Motor neuron (in vitro differentiated cells): ENCODE measurements around the gene COL9A3. TPM values are rescaled to one million over a fixed set of nuclear protein-coding genes. Genes with fewer than 3 reads are reported as not detected.

Experiments
- ATAC-seq, 8 experiments: fragments of 200-7000 bp; cut with Tn5 transposase; replicated peaks in 6 of 8; 2 replicates each; pipeline ENCODE4 v1.8.0; 2021; ENCODE audit warnings: mild to moderate bottlenecking in 8 of 8, moderate library complexity in 8 of 8
- H3K27ac ChIP-seq, 2 donors: fragments of 250-450 bp; sonication (Bioruptor Pico); 2 replicates each; pipeline ENCODE4 v1.9.0; 2021; ENCODE audit warnings: antibody characterized with exemption in 2 of 2, mild to moderate bottlenecking in 2 of 2, moderate library complexity in 1 of 2
- H3K4me1 ChIP-seq, 2 donors: fragments of 250-450 bp; sonication (Bioruptor Pico); replicated peaks in 1 of 2; 2 replicates each; pipeline ENCODE4 v1.6.1; 2021; ENCODE audit warnings: antibody characterized with exemption in 2 of 2, mild to moderate bottlenecking in 2 of 2, moderate library complexity in 1 of 2
- H3K4me3 ChIP-seq, 5 donors: fragments of 250-450 bp; sonication (Bioruptor Pico); 2 replicates each; pipeline ENCODE4 v1.9.0; 2021; ENCODE audit warnings: antibody characterized with exemption in 5 of 5, mild to moderate bottlenecking in 5 of 5, moderate library complexity in 4 of 5
- WGBS, 10 experiments: fragments of 450-650 bp; shearing (Covaris generic); methylation state at CpG; one replicate each; pipeline ENCODE4 v1.0.0; 2022; 5-methylcytosine and 5-hydroxymethylcytosine counted together
- in situ Hi-C, 9 experiments: fragments of 400-800 bp; cut with MboI; loops; one replicate each; pipeline ENCODE4 v1.15.0; 2021; ENCODE audit warnings: low sequenced_read_pairs in 9 of 9, low pct_unique_long_range_greater_than_20kb in 2 of 9; ENCODE audit not compliant: unreplicated experiment in 9 of 9
- total RNA-seq, 8 experiments: library from RNA; unstranded; fragments of 300-600 nt; gene quantifications; 2 replicates each; pipeline versions ENCODE4 v1.2.3 to v1.2.4, GENCODE V29; 2022

The COL9A3 gene
- total RNA-seq, 8 experiments from 2014 or later: 0.60 to 19.5 (median 2.0) TPM

- Histone ChIP-seq H3K4me1 (peaks cover 5 to 9% of the 10 kb centered on the region in 2 donors), H3K27ac (no peak overlapping the region), H3K4me3 (no peak overlapping the region)
- WGBS, 10 experiments: 52 to 100% (median 91%) methylated on average over 2 to 11 of the region's 48 CpGs; no CpG with 5 or more reads in 3 of the 10 experiments
- peak in 5 of 8 experiments; percentile 3 to 26 (median 7) for ATAC-seq
- in situ Hi-C loops: no loop called here
Observed at GRCh38 chr20:62876902-62877816, 60.3 kb downstream of the COL9A3 start.

DNA sequence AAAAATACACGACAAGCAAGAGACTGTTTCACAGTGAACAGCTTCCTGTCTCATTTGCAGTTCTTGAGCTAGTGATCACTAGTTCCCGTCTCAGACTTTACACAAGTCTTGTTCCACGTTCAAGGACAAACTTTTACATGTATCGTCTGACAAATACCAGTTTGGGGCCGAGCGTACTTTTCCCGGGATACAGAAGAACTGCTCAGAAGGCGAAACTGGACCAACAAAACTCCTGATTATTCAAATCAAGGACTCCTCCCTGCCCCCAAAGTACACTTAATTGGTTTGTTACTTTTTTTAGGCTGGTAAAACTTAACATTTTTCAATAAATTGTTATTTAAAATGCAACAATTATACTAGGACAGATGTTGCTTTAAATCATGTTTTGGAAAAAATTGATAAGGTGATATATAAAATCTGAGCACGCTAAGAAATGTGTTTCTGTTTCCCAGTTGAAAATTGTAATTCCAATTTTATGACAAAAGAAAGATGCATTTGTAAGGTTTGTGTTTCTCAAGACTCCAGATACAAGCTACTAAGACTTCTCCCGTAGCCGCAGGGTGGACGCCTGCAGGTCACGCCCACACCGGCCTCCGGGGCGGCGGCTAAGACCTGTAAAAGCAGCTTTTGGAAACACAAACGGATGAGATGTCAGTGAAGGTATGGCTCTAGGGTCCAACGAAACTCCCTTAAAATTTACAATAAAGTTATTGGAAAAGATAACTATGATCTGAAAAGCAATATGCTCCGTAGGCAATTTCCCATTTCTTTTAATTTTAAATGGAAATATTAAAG, 61.6 kb downstream of the COL9A3 start:
- Histone ChIP-seq H3K27ac (no peak overlapping the region), H3K4me1 (peaks cover 5 to 9% of the 10 kb centered on the region in 2 donors), H3K4me3 (no peak overlapping the region)
- in situ Hi-C loops: no loop called here
- 23 to 87% (median 68%) methylated on average over 4 to 20 of the region's 20 CpGs for WGBS, 10 experiments
- ATAC-seq: peak in 1 of 8 experiments; percentile 11

DNA sequence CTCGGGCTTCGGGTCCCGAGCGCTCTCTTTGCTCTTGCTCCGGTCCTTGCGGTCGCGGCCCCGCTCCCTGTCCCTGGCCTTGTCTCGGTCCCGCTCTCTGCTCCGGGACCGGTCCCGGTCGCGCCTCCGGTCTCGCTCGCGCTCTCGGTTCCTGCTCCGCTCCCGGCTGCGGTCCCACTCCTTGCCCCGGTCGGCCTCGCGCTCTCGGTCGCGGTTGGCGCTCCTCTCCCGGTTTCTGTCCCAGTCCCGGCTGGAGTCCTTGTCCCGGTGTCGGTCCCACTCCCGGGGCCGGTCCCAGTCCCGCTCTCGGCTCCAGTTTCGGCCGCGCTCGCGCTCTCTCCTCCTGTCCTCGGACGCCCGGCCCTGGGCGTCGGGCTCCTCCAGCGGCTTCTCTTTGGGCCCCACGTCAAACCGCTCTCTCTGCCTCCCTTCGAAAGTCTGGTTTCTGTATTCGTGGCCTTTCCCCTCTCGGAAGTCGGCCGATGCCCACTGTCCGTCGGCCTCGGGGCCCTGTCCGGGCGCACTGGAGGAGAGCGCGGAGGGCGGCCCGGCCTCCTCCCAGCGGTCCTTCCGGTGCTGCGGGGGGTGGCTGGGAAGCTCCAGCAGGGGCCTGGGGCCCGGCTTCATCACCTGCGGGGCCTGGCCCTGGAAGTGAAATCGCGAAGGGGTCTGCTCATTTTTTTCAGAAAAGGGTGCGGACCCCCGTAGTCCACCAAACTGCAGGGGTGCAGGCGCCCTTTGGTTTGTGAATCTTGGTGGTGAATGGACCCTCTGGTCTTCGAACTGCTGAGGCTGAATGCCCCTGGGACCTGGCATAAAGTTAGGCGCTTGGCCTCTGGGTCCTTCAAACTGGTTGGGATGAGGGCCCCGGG, 62.7 kb downstream of the COL9A3 start:
- in situ Hi-C loops: no loop called here
- Histone ChIP-seq H3K4me3 (no peak overlapping the region), H3K27ac (no peak overlapping the region), H3K4me1 (peaks cover 2 to 3% of the 10 kb centered on the region in 2 donors)
- no peak for ATAC-seq
- WGBS, 10 experiments: 0 to 92% (median 71%) methylated on average over 1 to 16 of the region's 80 CpGs; no CpG with 5 or more reads in 2 of the 10 experiments

- Histone ChIP-seq H3K4me3 (no peak overlapping the region), H3K4me1 (peaks cover 0 to 2% of the 10 kb centered on the region in 2 donors), H3K27ac (no peak overlapping the region)
- in situ Hi-C loops: no loop called here
- 80 to 100% (median 96%) methylated on average over 1 to 14 of the region's 37 CpGs; no CpG with 5 or more reads in 6 of the 10 experiments for WGBS, 10 experiments
- ATAC-seq: peak in 1 of 8 experiments; percentile 9
Observed at GRCh38 chr20:62880147-62880934, 63.5 kb downstream of the COL9A3 start.

DNA sequence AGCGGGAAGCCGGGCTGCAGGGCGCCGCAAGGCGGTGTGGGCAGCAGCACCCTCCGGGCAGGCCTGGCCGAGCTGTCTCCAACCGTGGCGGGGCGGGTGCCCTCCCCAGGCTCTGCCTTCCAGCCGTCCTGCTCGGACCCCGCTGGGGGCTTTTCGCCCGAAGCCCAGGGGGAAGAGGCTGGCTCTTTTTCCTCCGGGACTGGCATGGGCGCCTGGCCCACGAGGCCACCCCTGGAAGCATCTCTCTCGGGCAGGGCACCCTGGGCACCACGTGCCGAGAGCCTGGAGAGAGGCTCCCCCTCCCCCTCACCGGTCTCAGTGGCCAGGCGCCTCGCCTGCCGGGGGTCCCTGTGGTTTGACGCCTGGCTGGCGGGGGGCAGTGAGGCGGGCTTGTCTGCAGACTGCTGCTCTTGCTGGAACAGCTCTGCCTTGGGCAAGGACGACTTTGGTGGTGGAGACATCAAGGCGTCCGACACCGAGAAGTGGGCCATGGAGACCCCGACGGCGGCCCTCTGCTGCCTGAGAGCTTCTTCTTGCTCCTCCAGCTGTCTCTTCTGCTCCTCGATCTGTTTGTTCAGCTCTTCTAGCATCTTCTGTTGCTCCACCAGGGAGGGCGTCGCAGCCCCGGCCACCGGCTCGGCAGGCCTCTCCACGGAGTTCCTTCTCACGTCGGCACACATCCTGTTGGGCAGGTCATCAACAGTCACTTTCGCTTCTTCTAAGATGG, 64.2 kb downstream of the COL9A3 start:
- Histone ChIP-seq H3K4me1 (no peaks in the 10 kb centered on the region), H3K4me3 (no peak overlapping the region), H3K27ac (no peak overlapping the region)
- in situ Hi-C loops: no loop called here
- ATAC-seq: peak in 2 of 8 experiments; percentile 4 to 15
- 85 to 97% (median 91%) methylated on average over 5 to 10 of the region's 45 CpGs; no CpG with 5 or more reads in 5 of the 10 experiments for WGBS, 10 experiments

DNA sequence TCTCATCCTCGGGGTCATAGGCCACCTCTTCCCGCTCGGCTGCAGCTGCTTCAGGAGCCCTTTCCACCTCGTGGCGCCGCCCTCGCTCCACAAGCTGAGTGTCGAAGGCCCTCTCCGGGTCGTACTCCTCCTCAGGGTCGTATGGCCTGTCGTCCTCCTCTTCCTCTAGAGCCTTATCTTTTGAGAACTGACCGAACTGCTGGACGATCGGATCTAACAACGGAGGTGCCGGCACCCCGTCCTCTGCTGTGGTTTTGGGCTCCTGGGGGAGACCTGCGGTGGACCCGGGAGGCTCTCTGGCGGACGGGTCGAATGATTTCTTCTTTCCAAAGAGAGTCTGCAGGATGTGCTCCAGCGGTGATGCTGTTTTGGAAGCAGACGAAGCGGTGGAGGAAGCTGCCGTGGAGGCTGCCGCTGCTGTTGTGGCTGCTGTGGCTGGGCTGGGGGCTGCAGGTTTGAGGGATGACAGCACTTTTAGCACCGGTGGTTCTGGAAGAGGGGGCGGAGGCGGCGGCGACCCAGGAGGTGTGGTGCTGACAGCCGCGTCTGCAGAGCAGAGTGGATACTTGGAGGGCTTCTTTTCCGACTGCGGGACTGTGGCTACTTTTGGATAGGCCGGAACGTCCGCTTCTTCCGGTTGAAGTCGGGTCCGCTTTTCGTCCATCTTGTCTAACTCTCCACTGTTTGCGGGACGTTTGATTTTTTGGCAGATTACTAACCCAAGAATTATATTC, 65.0 kb downstream of the COL9A3 start:
- in situ Hi-C loops: no loop called here
- no peak for ATAC-seq
- 87 to 100% (median 94%) methylated on average over 1 to 25 of the region's 46 CpGs for WGBS, 10 experiments
- H3K27ac ChIP-seq: no peak overlapping the region
- H3K4me1 ChIP-seq: no peaks in the 10 kb centered on the region
- no peak overlapping the region for H3K4me3 ChIP-seq

DNA sequence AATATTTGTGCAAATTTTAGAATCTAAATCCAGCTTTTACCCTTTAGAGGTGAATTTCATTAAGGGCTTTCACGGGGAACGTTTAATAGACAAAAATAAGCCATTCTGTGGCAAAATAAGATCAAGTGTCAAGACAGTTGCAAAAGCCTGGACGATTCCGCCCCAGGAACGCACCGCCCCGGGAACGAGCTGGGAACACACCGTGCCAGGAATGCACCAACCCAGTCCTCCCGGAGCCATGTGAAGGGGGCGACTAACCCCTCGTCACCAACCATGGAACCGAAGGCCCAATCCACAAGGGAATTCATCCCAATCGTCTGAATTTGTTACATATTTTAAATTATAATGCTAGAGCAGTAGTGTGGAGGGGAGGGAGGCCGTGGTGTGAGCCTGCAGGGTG, 65.6 kb downstream of the COL9A3 start:
- no peak for ATAC-seq
- no peak overlapping the region for H3K27ac ChIP-seq
- H3K4me1 ChIP-seq: no peaks in the 10 kb centered on the region
- no peak overlapping the region for H3K4me3 ChIP-seq
- in situ Hi-C loops: no loop called here
- 40 to 92% (median 88%) methylated on average over 1 to 15 of the region's 15 CpGs; no CpG with 5 or more reads in 1 of the 10 experiments for WGBS, 10 experiments

- in situ Hi-C loops: no loop called here
- H3K4me3 ChIP-seq: no peak overlapping the region
- 33 to 100% (median 85%) methylated on average over 1 to 4 of the region's 8 CpGs; no CpG with 5 or more reads in 1 of the 10 experiments for WGBS, 10 experiments
- ATAC-seq: no peak
- H3K27ac ChIP-seq: no peak overlapping the region
- no peaks in the 10 kb centered on the region for H3K4me1 ChIP-seq
Observed at GRCh38 chr20:62884556-62884955, 67.7 kb downstream of the COL9A3 start.

- no peaks in the 10 kb centered on the region for H3K4me1 ChIP-seq
- in situ Hi-C loops: no loop called here
- no peak overlapping the region for H3K27ac ChIP-seq
- no peak overlapping the region for H3K4me3 ChIP-seq
- ATAC-seq: peak in 3 of 8 experiments; percentile 86 to 91 (median 89)
- 0 to 100% (median 69%) methylated on average over 1 to 15 of the region's 20 CpGs for WGBS, 10 experiments
Observed at GRCh38 chr20:62885046-62885895, 68.4 kb downstream of the COL9A3 start.

DNA sequence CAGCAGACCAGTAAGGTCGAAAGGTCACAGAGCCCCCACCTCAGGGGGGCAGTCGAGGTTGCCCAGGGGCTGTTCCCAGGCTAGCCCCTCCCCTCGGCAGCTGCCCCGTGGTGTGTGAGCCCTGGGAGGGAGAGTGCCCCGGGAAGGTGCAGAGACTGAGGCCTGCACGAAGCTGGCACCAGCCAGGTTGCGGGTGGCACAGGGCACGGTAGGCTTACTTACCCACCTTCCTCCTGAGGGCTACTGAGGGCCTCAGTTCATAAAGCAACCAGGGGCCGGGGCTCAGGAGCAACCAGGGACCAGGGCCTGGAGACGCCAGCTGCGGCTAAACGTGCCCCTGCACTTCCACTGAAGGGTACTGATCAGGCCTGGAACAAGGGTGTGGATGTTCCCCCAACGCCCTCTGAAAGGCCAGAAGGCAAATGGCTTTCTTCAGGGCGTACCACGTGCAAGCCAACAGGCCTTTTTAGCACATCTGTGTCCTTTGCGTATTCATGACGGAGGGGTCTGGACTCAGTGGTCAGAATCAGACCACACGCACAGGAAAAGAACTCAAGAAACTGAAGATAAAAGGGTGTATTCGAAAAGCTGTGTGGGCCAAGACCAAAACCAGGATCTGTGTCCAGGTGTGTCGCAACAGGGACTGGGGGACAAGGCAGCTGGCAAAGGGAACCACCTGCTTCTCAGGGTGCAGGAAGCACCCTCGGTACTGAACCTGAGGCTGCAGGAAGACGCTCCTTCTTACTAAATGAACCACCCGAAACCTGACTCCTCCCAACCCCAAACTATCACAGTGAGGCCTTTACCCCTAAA, 69.3 kb downstream of the COL9A3 start:
- WGBS, 10 experiments: 40 to 91% (median 78%) methylated on average over 2 to 18 of the region's 23 CpGs; no CpG with 5 or more reads in 3 of the 10 experiments
- in situ Hi-C loops: no loop called here
- ATAC-seq: peak in 5 of 8 experiments; percentile 8 to 60 (median 14)

More for the DNA sequence above, 69.3 kb downstream of the COL9A3 start:
- Histone ChIP-seq H3K27ac (no peak overlapping the region), H3K4me1 (no peaks in the 10 kb centered on the region), H3K4me3 (no peak overlapping the region)
